Measurements from ENCODE around the gene SP8. TPM values are rescaled to one million over a fixed set of nuclear protein-coding genes. Genes with fewer than 3 reads are reported as not detected.

The SP8 gene
- total RNA-seq, 2 experiments from 2014 or later, result not detected

- Mint-ChIP-seq H3K27me3 (peaks cover 88% of the 10 kb centered on the region), H3K4me3 (no peak overlapping the region), H3K36me3 (ENCODE audit: low read depth) (peaks cover 3% of the 10 kb centered on the region), H3K9me3 (no peaks in the 10 kb centered on the region), H3K4me1 (ENCODE audit: low read depth) (peaks cover 28% of the 10 kb centered on the region), H3K27ac (no peak overlapping the region)
- intact Hi-C loops (cut with DNase I, micrococcal nuclease), result no loop called here
- no peak overlapping the region for H3K27ac ChIP-seq (ENCODE audit: low read depth in 1 of 2, low read length in 2 of 2)
- TF ChIP-seq CTCF (IDR thresholded peaks at IDR 0.05), result no peak
- H3K4me3 ChIP-seq (ENCODE audit: low read length), result no peak overlapping the region
- peaks cover 55 to 92% of the 10 kb centered on the region in 2 experiments for H3K27me3 ChIP-seq (ENCODE audit: control insufficient read depth in 1 of 2, insufficient read depth in 2 of 2, low read length in 2 of 2)
- H3K4me1 ChIP-seq (ENCODE audit: insufficient read depth, low read length), result peaks cover 33% of the 10 kb centered on the region
- peaks cover 14 to 35% of the 10 kb centered on the region in 2 experiments for H3K9me3 ChIP-seq (ENCODE audit: control insufficient read depth in 1 of 2, insufficient read depth in 1 of 2, low read length in 2 of 2)
- CTCF ChIA-PET, result no interaction called here
- POLR2A ChIA-PET, result no interaction called here
- DNase-seq (peak in 1 of 14 experiments; percentile 16), ATAC-seq (ENCODE audit: poor library complexity) (no peak)
- H3K36me3 ChIP-seq (ENCODE audit: insufficient read depth, low read length), result no peaks in the 10 kb centered on the region
These were observed 2.1 kb downstream of the SP8 start for GRCh38 chr7:20784388-20785156.

- intact Hi-C loops (cut with DNase I, micrococcal nuclease), result no loop called here
- Mint-ChIP-seq H3K9me3 (no peaks in the 10 kb centered on the region), H3K36me3 (ENCODE audit: low read depth) (peaks cover 3% of the 10 kb centered on the region), H3K27me3 (peaks cover 88% of the 10 kb centered on the region), H3K27ac (no peak overlapping the region), H3K4me3 (peak overlapping the region; percentile 62), H3K4me1 (ENCODE audit: low read depth) (peaks cover 28% of the 10 kb centered on the region)
- Histone ChIP-seq H3K9me3 (ENCODE audit: control insufficient read depth in 1 of 2, insufficient read depth in 1 of 2, low read length in 2 of 2) (peaks cover 12 to 34% of the 10 kb centered on the region in 2 experiments), H3K4me1 (ENCODE audit: insufficient read depth, low read length) (peaks cover 33% of the 10 kb centered on the region), H3K36me3 (ENCODE audit: insufficient read depth, low read length) (no peaks in the 10 kb centered on the region), H3K4me3 (ENCODE audit: low read length) (peak overlapping the region; percentile 5), H3K27ac (ENCODE audit: low read depth in 1 of 2, low read length in 2 of 2) (no peak overlapping the region), H3K27me3 (ENCODE audit: control insufficient read depth in 1 of 2, insufficient read depth in 2 of 2, low read length in 2 of 2) (peaks cover 54 to 92% of the 10 kb centered on the region in 2 experiments)
- ATAC-seq (ENCODE audit: poor library complexity) (peak; percentile 32), DNase-seq (peak in 1 of 14 experiments; percentile 16)
- ChIA-PET CTCF (no interaction called here), POLR2A (no interaction called here)
- TF ChIP-seq CTCF (IDR thresholded peaks at IDR 0.05), result no peak
These were observed 2.8 kb downstream of the SP8 start for GRCh38 chr7:20783700-20784387.

GRCh38 chr7:20783125-20783699 is 3.5 kb downstream of the SP8 start:
- POLR2A ChIA-PET, result no interaction called here
- intact Hi-C loops (cut with DNase I, micrococcal nuclease), result no loop called here

More at GRCh38 chr7:20783125-20783699, 3.5 kb downstream of the SP8 start:
- Mint-ChIP-seq H3K4me3 (peak overlapping the region; percentile 37), H3K36me3 (ENCODE audit: low read depth) (peaks cover 3% of the 10 kb centered on the region), H3K4me1 (ENCODE audit: low read depth) (peaks cover 28% of the 10 kb centered on the region), H3K27me3 (peaks cover 86% of the 10 kb centered on the region), H3K9me3 (no peaks in the 10 kb centered on the region), H3K27ac (no peak overlapping the region)
- peaks cover 54 to 92% of the 10 kb centered on the region in 2 experiments for H3K27me3 ChIP-seq (ENCODE audit: control insufficient read depth in 1 of 2, insufficient read depth in 2 of 2, low read length in 2 of 2)
- peaks cover 36% of the 10 kb centered on the region for H3K4me1 ChIP-seq (ENCODE audit: insufficient read depth, low read length)
- DNase-seq, result no peak
- no peak for TF ChIP-seq CTCF (IDR thresholded peaks at IDR 0.05)
- no peaks in the 10 kb centered on the region for H3K36me3 ChIP-seq (ENCODE audit: insufficient read depth, low read length)
- H3K27ac ChIP-seq (ENCODE audit: low read depth in 1 of 2, low read length in 2 of 2), result no peak overlapping the region
- no peak for ATAC-seq (ENCODE audit: poor library complexity)
- CTCF ChIA-PET, result no interaction called here
- H3K9me3 ChIP-seq (ENCODE audit: control insufficient read depth in 1 of 2, insufficient read depth in 1 of 2, low read length in 2 of 2), result peaks cover 9 to 37% of the 10 kb centered on the region in 2 experiments
- no peak overlapping the region for H3K4me3 ChIP-seq (ENCODE audit: low read length)

All from CD4-positive, alpha-beta T cell (primary cell).